Activated T-cell treated with anti-CD3 and anti-CD28 coated beads for 4 hours (primary cell): Measurements from ENCODE around the gene ACKR3.

Experiments used
- DNase-seq: peaks from one replicate; pipeline ENCODE4 v3.0.0-alpha.2; 2020

ACKR3 gene

DNA sequence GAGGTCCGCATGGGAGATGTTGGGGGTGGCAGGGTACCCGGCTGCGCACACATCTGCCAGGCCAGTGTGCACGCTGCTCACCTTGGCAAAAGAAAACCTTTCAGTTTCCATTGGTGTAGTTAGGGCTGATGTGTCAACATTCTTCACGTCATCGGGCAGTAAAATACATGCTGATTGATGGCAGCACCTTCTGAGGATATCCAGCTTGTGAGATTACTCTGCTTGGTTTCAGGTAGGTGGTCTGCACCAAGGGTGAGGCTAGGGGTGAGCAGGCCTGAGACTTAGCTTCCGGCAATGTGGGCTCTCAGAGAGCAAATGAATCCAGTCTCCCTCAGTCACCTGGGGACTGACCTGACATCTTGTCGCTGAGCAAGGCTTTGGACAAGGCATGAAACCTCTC, 19.3 kb upstream of the ACKR3 start:
- no peak for DNase-seq

GRCh38 chr2:236550701-236551465, 18.7 kb upstream of the ACKR3 start:
- DNase-seq: no peak

DNA sequence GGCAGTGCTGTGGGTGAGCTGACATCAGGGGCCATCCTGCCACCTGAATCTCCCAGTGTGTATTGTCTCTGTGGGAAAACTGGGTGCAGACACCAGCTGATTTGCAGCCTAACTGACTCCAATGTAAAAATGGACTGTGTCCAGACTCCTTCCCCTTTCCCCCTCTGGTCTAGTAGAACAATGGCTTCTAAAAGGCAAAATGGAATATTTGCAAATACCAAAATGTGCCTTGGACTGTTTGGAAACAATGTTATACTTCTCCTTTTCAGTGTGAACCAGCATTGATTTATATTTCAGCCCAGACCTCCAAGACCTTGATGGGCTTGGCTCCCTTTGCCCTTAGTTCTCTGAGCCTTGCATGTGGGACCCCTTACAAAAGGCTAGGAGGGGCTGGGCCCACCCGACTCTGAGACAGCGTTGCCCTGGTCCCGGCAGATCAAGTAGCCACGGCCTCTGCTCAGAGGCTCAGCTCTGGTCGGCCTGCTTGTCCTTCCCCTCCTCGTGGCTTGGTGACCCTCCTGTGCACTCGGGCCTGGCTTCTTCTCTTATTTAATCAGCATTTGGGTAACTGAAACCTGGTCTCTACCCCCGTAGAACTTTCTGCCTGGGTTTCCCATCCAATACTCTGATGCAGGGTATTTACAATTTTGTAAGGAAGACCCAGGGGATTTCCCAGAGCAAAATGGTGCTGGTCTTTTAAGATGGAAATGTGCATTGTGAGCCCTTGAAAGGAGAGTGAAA, 18.0 kb upstream of the ACKR3 start:
- no peak for DNase-seq

- no peak for DNase-seq
These were observed 17.4 kb upstream of the ACKR3 start for GRCh38 chr2:236552212-236552542.

DNA sequence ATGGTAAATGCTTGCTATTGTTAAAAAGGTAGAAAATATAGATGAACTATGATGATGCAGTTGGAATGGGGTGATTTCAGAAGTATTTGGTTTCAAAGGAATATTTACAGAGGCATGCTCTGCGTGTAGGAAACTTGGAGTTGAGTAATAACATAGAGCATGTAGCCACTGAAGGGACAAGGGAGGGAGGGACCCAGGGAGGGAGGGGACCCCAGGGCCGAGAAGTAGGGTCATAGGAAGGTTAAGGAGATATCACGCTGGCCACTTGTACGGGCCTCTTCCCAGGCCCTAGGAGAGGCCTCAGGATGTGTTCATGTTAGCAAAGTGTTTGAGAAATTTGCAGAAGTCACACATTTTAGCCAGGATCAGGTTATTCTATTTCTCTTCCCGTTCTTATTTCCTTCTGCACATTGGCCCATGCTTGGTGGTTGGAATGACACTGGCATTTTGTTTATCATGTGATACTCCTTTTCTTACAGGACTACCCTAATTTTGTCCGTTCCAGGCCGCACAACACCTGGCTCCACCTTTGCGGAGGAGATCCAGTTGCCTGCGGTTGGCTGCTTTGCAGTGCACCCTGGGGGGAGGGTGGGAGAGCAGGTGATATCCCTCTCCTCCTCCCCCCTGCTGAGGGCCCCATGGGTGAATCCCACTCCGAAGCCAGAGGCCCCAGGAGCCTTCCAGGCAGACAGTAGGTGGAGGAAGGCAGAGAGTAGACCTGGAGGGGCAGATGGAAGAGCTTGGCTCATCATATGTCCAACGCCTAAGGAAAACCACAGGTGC, 16.9 kb upstream of the ACKR3 start:
- DNase-seq: no peak

DNA sequence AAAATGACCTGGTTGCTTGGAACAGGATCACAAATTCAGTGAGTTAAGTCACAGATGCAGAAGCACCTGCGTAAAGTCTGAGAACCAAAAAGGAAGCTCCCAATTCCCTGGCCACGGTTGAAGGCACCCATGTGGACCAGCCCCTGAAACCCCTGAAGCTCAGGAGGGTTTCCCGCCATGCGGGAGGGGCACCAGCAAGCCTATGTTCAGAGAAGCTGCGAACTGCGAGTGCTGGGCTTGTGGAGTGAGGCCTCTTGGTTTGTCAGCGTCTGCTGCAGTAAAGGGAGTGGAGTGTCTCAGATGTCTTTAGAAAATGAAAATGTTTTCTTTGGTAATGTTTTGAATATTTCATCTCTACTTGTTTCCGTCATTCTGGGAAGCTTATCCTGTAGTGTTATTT, 16.1 kb upstream of the ACKR3 start:
- no peak for DNase-seq

DNA sequence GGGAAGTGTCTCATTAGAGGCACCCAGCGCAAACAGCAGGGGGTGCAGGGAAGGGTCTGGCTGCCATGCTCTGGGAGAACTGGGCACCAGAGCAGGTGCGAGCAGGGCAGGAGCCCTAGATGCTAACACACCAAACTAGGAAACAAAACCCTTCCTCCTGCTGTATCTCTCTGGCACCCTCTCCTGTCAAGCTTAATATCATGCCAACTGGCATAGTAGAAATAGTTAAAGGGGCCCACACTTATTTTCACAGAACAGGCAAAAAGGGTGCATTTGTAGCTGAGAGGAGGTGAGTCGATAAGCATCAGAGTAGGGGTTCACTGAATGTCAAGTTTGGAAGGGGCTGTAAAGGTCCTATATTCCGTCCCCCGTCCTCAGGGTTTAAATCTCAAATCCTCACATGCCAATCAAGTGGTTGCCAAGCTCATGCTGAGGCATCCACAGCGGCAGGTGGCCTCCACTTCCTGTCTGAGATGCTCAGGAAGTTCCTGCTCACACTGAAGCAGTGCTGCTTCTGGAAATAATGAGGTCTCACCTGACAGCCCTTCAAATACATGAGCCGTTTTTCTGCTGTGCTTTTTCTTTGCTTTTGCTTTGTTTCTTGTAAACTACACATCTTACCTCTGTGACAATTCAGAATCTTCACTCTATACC, 14.9 kb upstream of the ACKR3 start:
- no peak for DNase-seq

DNA sequence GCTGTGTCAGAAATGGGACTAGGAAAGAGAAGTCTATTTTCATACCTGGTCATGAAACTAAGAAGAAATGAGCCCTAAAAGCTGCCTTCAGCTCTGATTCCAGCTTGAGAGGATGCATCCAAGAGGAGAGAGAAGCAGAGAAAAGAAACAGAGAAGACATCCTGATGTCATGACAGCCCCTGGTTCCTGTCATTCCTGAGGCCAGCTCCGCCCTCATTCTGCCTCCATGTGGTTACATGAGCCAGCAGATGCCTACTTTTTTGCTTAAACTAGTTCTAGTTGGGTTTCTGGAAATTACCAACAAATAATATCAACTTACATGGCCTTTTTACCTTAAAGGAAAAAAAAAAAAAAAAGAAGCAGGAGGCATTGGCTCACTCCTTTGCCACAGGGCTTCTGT, 14.1 kb upstream of the ACKR3 start:
- no peak for DNase-seq

- no peak for DNase-seq
These were observed 12.2 kb upstream of the ACKR3 start for GRCh38 chr2:236557306-236558030.

DNA sequence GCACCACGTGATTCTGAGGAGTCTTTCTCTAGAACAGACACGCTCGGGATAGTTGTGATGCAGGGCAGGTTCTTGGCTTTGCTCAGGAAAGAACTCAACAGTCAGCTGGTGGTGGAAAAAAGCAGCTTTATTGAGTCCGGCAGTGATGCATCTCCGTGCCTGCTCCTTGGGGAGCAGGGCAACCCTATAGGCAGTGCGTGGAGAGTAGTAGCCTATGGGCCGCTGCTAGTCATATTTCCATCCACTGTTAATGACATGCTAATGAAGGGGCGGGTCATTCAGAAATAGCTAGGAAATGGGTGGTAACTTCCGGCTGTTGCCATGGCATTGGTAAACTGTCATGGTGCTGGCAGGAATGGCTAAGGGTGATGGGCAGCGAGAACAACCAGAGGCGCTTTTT, 11.6 kb upstream of the ACKR3 start:
- DNase-seq: no peak

- no peak for DNase-seq
These were observed 10.3 kb upstream of the ACKR3 start for GRCh38 chr2:236558993-236559978.

- no peak for DNase-seq
These were observed 7.8 kb upstream of the ACKR3 start for GRCh38 chr2:236561874-236562273.

GRCh38 chr2:236562434-236562833, 7.2 kb upstream of the ACKR3 start:
- no peak for DNase-seq

GRCh38 chr2:236563953-236564352, 5.7 kb upstream of the ACKR3 start:
- DNase-seq: no peak

- DNase-seq: no peak
These were observed 4.4 kb upstream of the ACKR3 start for GRCh38 chr2:236565212-236565611.

DNA sequence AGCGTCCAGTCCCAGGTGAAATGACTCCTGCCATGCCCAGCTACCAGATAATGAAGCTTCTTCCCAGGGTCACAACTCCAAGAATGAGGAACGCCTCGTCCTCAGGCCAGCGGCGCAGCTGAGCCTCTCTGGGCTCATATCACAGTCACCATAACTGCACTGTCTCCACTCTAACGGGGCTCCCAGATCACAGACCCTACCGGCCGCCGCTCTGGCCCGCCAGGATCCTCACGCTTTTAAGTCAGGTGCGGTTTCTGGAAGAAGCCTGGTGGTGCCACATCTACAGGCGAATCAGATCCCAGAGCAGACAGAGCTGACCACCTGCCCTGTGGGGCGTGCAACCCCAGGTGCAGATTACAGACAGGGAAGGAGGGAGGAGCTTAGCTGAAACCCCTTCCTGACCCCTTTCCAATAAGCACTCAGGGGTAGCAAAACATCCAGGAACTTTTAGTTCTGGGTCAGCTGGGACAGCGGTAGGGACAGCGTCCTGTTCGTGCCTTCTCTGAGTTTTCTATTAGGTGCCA, 3.7 kb upstream of the ACKR3 start:
- no peak for DNase-seq

DNA sequence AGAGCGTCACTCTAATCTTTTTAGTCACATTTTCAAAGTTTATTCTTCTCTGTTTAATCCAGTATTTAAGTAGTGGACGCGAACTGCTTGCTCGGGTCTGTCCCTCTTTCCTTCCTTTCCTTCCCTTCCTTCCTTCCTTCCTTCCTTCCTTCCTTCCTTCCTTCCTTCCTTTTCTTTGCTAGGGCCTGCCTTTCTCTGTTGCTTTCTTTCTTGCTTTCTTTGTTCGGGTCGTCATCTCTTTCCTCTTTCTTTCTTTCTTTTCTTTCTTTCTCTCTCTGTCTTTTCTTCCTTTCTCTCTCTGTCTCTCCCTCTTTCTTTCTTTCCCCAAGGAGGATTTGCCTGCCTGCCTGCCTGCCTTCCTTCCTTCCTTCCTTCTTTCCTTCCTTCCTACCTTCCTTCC, 3.0 kb upstream of the ACKR3 start:
- DNase-seq: no peak

DNA sequence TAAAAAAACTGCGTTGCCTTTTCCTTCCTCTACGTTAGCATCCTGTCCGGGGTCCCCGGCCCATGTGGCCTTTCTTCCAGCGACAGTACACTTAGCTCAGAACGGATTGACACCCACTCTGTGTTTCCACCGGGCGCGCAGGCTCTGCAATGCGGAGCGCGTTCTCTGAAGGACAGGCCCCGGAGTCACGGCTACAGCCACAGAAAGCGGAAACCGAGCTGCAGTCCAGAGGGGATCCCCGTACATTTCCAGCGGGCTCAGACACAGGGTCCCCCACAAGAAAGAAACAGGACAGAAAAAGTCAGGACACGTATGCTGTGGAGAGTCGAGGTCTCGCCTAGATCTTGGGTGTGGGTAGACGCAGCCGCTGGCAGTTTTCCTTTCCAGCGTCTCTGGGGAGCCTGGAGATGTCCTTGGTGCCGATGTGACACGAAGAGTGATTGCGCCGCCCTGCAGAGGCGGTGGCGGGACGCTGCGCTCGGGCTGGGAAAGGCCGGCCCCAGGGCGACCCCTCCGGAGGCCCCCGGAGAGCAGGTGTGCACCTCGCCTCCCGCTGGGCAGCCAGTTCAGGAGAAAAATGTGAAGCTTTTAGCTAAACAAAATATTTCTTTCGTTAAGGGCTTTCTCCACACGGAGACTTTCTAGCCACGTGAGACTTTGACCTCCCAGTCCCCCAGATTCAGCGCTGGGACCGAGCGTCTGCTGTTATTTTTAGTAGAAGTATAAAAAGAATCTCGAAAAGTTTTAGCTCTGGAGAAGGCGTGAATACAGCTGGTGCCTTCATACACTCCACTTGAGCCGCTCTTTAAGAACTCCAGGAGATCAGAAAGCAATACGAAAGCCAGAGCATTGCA, 1.3 kb upstream of the ACKR3 start:
- no peak for DNase-seq

DNA sequence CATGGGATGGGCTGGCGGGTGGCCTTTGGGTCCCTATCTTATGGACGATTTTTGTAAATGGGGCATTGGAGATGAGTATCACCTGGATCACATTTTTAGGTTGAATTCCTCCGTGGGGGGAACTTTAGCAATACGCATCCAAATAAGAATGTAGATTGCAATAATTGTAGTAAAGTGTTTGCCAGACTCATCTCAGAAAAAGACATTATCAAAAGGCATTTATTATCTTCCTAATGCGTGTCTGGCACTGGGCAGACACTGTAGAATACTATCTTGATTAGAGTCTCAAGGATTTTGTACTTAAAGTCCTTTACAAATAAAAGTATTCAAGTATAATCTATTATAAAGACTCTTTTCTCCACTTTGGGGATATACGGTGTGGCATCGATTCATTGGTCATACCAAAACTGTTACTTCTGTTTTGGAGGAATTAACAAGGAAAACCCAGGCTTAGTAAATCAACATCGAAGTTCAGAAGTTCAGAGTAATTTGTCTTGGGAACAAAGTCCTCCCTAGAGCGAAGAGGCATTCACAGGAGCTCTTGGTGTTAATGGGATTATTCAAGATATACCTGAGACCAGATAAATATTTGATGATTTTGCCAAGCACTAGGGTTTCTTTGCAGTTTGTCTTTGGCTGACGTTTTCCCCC, 578 bp upstream of the ACKR3 start:
- DNase-seq: no peak
